GM12878 (cell line): Measurements from ENCODE around the gene GAGE12E. TPM values are rescaled to one million over a fixed set of nuclear protein-coding genes. Genes with fewer than 3 reads are reported as not detected.
"Not testable (repeated sequence)": the region's sequence is repeated elsewhere in the genome, so short reads cannot be mapped to it uniquely, and the experiment has no call there.

Source experiments
- ATAC-seq: fragments of 200-7000 bp; cut with Tn5 transposase; 3 replicates; pipeline ENCODE4 v1.9.1; 2020; ENCODE audit warnings: mild to moderate bottlenecking, moderate library complexity
- BruUV-seq: library from RNA; stranded (reverse); fragments of 400-500 nt; replicated peaks from 2 replicates; lab custom pipeline; 2021; lab: Mats Ljungman, UMichigan
- CTCF ChIA-PET: fragments of 300-600 bp; sonication (Branson Sonifier 250); formaldehyde crosslinking; extraction: SDS; loops from one replicate; lab custom pipeline; 2021; ENCODE audit warnings: inconsistent platforms; lab: Yijun Ruan, JAX
- POLR2A ChIA-PET: fragments of 350-600 bp; formaldehyde crosslinking; extraction: SDS; loops from one replicate; lab custom pipeline; 2021; ENCODE audit warnings: inconsistent platforms; lab: Charles Lee
- RAD21 ChIA-PET: fragments of 300-600 bp; sonication (Branson Sonifier 250); formaldehyde crosslinking; loops from one replicate; lab custom pipeline; 2023; ENCODE audit warnings: antibody characterized with exemption; ENCODE audit not compliant: unreplicated experiment; lab: Charles Lee
- SMC1A ChIA-PET: fragments of 300-600 bp; sonication (Branson Sonifier 250); formaldehyde crosslinking; loops from one replicate; lab custom pipeline; 2023; ENCODE audit not compliant: unreplicated experiment, uncharacterized antibody; lab: Charles Lee
- DNase-seq: peaks from one replicate; pipeline ENCODE4 v3.0.0-alpha.2; 2011; ENCODE audit warnings: low read depth, low spot score
- FAIRE-seq: peaks from 3 replicates; lab custom pipeline; 2011; peaks lifted over from hg19 to GRCh38; lab: Jason Lieb, UNC
- H2AFZ ChIP-seq: 2 replicates; pipeline ENCODE4 v1.6.0; 2011; ENCODE audit warnings: low read depth, low read length, control low read depth; ENCODE audit not compliant: control insufficient read depth
- H3K27ac ChIP-seq: 2 replicates; pipeline ENCODE4 v1.5.1; 2011; ENCODE audit warnings: control low read depth; ENCODE audit not compliant: control insufficient read depth, insufficient read depth
- H3K27me3 ChIP-seq, 2 experiments: replicated peaks in 1 of 2; 2 replicates each; pipeline versions ENCODE4 v1.6.0 to v1.6.1; 2011; ENCODE audit warnings: low read length in 1 of 2; ENCODE audit not compliant: control insufficient read depth in 2 of 2, insufficient read depth in 2 of 2
- H3K36me3 ChIP-seq, 2 experiments: 2 replicates each; pipeline ENCODE4 v1.5.1; 2011; ENCODE audit warnings: low read length in 1 of 2; ENCODE audit not compliant: control insufficient read depth in 2 of 2, insufficient read depth in 2 of 2
- H3K4me1 ChIP-seq: 2 replicates; pipeline ENCODE4 v1.6.1; 2011; ENCODE audit warnings: mild to moderate bottlenecking, low read length, moderate library complexity, mixed read lengths; ENCODE audit not compliant: control insufficient read depth, insufficient read depth
- H3K4me2 ChIP-seq: 2 replicates; pipeline ENCODE4 v1.6.0; 2011; ENCODE audit warnings: control low read depth; ENCODE audit not compliant: control insufficient read depth, insufficient read depth
- H3K4me3 ChIP-seq: fragments of 200-600 bp; sonication (generic); 2 replicates; pipeline ENCODE4 v1.5.1; 2016
- H3K79me2 ChIP-seq: 2 replicates; pipeline ENCODE4 v1.6.0; 2011; ENCODE audit warnings: low read length; ENCODE audit not compliant: control insufficient read depth, insufficient read depth
- H3K9ac ChIP-seq: 2 replicates; pipeline ENCODE4 v1.8.0; 2011; ENCODE audit warnings: low read length, control low read depth, mixed read lengths; ENCODE audit not compliant: control insufficient read depth, insufficient read depth
- H3K9me3 ChIP-seq: replicated peaks from 3 replicates; pipeline ENCODE4 v1.5.1; 2011; ENCODE audit warnings: mild to moderate bottlenecking, low read length; ENCODE audit not compliant: control insufficient read depth, insufficient read depth
- H4K20me1 ChIP-seq: 2 replicates; pipeline ENCODE4 v1.6.0; 2011; ENCODE audit not compliant: control insufficient read depth, insufficient read depth
- WGBS: methylation state at CpG from one replicate; pipeline ENCODE4 v1.1.6; 2016; ENCODE audit warnings: low lambda C conversion rate; ENCODE audit not compliant: insufficient replicate concordance, insufficient coverage; ENCODE audit errors: missing lambda C conversion rate; 5-methylcytosine and 5-hydroxymethylcytosine counted together
- in situ Hi-C: fragments of 300-500 bp; cut with MboI; formaldehyde crosslinking; loops from 9 replicates; pipeline ENCODE4 v1.14.3; 2018; ENCODE audit warnings: mixed read lengths
- intact Hi-C: fragments of 100-400 bp; cut with micrococcal nuclease; formaldehyde crosslinking; loops from one replicate; pipeline ENCODE4 v1.14.2; 2022; ENCODE audit not compliant: unreplicated experiment
- polyA plus RNA-seq, 11 experiments: library from polyadenylated mRNA; depleted of rRNA in 4 of 11; unstranded in 6 of 11; stranded (reverse) in 5 of 11; fragments of >200 nt; fragmentation: Nextera tagmentation in 4 of 11; fragmentation: Illumina TruSeq in 1 of 11; extraction: Ambion mirVana in 4 of 11; extraction: Trizol in 1 of 11; gene quantifications; 1 replicate in 1 of 11; 2 replicates in 10 of 11; pipeline versions ENCODE4 v1.2.1 to v1.2.3, GENCODE V29; 2011 to 2016; ENCODE audit warnings: inconsistent platforms in 2 of 11, missing spikeins in 2 of 11, low read depth in 1 of 11
- total RNA-seq, 4 experiments: library from RNA; depleted of rRNA in 3 of 4; stranded (reverse); fragments of >200 nt in 3 of 4; fragmentation: Illumina TruSeq in 1 of 4; extraction: Trizol in 1 of 4; gene quantifications; 2 replicates each; pipeline versions ENCODE4 v1.2.1 to v1.2.3, GENCODE V29; 2013 to 2021

The GAGE12E gene
- total and polyA plus RNA-seq, 10 of the 15 experiments (the other 5 are each of a cell fraction or from before 2014, with no cell fraction given) = not detected

DNA sequence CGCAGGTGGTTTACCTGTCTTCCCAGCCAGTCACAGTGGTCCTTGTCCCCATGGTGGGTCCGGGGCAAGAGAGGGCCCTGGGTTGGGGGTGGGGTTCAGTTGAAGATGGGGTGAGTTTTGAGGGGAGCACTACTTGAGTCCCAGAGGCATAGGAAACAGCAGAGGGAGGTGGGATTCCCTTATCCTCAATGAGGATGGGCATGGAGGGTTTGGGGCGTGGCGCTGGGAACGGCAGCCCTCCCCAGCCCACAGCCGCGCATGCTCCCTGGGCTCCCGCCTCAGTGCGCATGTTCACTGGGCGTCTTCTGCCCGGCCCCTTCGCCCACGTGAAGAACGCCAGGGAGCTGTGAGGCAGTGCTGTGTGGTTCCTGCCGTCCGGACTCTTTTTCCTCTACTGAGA, 28.6 kb downstream of the GAGE12E start, which contains the start of gene GAGE12H:
Gene GAGE12H (plus strand): TSS at position 301 of the 400 bp plus-strand sequence. CDS start 1,155 bp downstream, outside the sequence.
- no CpG with 5 or more reads among the region's 16 CpGs for WGBS
- H3K4me1 ChIP-seq, H3K9ac ChIP-seq, in situ Hi-C loops, ATAC-seq, DNase-seq, POLR2A ChIA-PET, H3K36me3 ChIP-seq, H3K4me2 ChIP-seq, intact Hi-C loops, BruUV-seq, CTCF ChIA-PET, H3K27me3 ChIP-seq, FAIRE-seq, H2AFZ ChIP-seq, H3K79me2 ChIP-seq, H3K9me3 ChIP-seq, H4K20me1 ChIP-seq, RAD21 ChIA-PET, H3K4me3 ChIP-seq, SMC1A ChIA-PET, H3K27ac ChIP-seq: not testable (repeated sequence)

DNA sequence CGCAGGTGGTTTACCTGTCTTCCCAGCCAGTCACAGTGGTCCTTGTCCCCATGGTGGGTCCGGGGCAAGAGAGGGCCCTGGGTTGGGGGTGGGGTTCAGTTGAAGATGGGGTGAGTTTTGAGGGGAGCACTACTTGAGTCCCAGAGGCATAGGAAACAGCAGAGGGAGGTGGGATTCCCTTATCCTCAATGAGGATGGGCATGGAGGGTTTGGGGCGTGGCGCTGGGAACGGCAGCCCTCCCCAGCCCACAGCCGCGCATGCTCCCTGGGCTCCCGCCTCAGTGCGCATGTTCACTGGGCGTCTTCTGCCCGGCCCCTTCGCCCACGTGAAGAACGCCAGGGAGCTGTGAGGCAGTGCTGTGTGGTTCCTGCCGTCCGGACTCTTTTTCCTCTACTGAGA, 38.1 kb downstream of the GAGE12E start, which contains the start of gene GAGE2A:
Gene GAGE2A (plus strand): TSS at position 301 of the 400 bp plus-strand sequence. CDS start 1,155 bp downstream, outside the sequence.
- FAIRE-seq, H3K4me2 ChIP-seq, H2AFZ ChIP-seq, H4K20me1 ChIP-seq, SMC1A ChIA-PET, H3K4me1 ChIP-seq, POLR2A ChIA-PET, ATAC-seq, BruUV-seq, H3K27me3 ChIP-seq, DNase-seq, H3K4me3 ChIP-seq, H3K9me3 ChIP-seq, RAD21 ChIA-PET, H3K9ac ChIP-seq, in situ Hi-C loops, H3K27ac ChIP-seq, H3K79me2 ChIP-seq, CTCF ChIA-PET, H3K36me3 ChIP-seq, intact Hi-C loops: not testable (repeated sequence)
- WGBS = no CpG with 5 or more reads among the region's 16 CpGs

DNA sequence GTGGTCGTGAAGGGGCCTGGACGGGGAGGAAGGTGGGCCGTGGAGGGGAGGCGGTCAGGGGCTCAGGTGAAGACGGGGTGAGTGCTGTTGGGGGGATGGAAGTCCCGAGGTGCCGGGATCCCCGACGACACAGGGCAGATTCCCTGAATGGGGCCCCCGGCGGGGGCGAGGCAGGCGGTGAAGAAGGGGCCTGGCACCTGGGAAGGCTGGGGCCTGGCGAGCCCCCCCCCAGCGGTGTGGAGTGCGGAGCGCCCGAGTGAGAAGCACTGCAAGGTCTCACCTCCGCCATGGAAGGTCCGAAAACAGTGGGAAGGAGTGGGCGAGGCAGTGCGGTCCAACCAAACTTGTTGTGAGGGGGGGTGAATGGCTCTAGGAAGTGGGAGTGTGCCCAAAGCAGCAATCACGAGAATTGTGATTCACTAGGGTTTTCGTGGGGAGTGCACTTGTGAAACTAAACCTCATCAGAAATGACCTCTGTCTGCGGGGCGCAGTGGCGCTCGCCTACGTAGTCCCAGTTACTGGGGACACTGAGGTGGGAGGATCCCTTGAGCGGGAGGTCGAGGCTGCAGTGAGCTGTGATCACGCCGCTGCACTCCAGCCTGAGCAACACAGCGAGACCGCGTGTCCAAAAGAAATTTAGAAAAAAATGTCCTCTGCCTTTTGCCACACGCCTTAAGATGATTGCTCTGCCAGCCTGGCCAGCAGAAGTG, 38.8 kb downstream of the GAGE12E start:
- SMC1A ChIA-PET, ATAC-seq, CTCF ChIA-PET, H3K9ac ChIP-seq, in situ Hi-C loops, FAIRE-seq, intact Hi-C loops, H3K27me3 ChIP-seq, H3K4me3 ChIP-seq, BruUV-seq, H3K36me3 ChIP-seq, H3K4me1 ChIP-seq, DNase-seq, H3K27ac ChIP-seq, POLR2A ChIA-PET, H3K79me2 ChIP-seq, H3K4me2 ChIP-seq, RAD21 ChIA-PET, H3K9me3 ChIP-seq, H2AFZ ChIP-seq, H4K20me1 ChIP-seq: not testable (repeated sequence)
- WGBS = 70% methylated on average over 29 of the region's 37 CpGs

DNA sequence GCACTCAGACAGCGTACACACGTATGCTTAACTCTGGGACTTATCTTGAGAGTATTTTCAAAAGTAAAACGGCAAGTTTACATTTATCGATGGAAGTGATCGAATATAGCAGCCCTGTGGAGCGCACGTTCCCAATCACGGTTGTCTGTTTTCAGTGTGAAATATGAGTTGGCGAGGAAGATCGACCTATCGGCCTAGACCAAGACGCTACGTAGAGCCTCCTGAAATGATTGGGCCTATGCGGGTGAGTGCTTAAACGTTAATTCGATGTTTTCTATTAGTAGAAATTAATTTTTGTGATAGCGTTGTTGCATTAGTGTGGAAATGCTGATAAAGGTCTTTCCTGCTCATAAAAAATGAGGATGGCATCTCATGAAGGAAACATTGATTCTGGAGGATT, 39.4 kb downstream of the GAGE12E start:
- H3K4me1 ChIP-seq, in situ Hi-C loops, FAIRE-seq, RAD21 ChIA-PET, H3K79me2 ChIP-seq, H3K9me3 ChIP-seq, H4K20me1 ChIP-seq, H3K4me2 ChIP-seq, ATAC-seq, DNase-seq, H3K36me3 ChIP-seq, CTCF ChIA-PET, H3K4me3 ChIP-seq, H3K27ac ChIP-seq, H3K27me3 ChIP-seq, POLR2A ChIA-PET, BruUV-seq, intact Hi-C loops, SMC1A ChIA-PET, H3K9ac ChIP-seq, H2AFZ ChIP-seq: not testable (repeated sequence)
- 66% methylated on average over 12 of the region's 17 CpGs for WGBS
